Retinal pigment epithelial cell (primary cell): ENCODE measurements around the gene FOCAD.

Experiments
- DNase-seq: peaks from one replicate; pipeline ENCODE4 v3.0.0-alpha.2; 2010; ENCODE audit warnings: low read depth
- H3K4me3 ChIP-seq: 2 replicates; pipeline ENCODE4 v1.5.1; 2011; ENCODE audit warnings: mild to moderate bottlenecking, low read length, control low read depth, moderate library complexity
- TF ChIP-seq, protein P1 (sequence below): conservative IDR thresholded peaks from 2 replicates; pipeline ENCODE4 v1.5.1; 2011; ENCODE audit warnings: low read depth, low read length, control low read depth, inconsistent platforms

The FOCAD gene

DNA sequence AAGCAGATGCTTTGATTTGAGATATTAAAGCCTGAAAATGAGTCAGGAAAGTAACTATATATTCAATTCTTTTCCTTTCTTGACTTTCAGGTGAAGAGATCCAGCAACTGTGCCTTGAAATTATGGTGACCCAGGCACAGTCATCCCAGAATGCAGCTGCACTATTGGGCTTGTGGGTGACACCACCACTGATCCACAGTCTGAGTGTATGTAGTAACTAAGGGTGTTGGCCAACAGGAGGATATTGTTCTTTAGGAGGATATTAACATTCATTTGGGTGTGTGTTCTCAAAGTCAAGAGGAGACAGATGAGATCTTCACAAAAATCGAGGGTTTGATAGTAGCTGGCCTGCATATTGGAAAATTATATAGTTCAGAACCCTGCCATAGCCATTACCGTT lies 294.2 kb downstream of the FOCAD start:
- DNase-seq, result no peak
- H3K4me3 ChIP-seq, result no peak overlapping the region
- TF ChIP-seq, protein P1, sequence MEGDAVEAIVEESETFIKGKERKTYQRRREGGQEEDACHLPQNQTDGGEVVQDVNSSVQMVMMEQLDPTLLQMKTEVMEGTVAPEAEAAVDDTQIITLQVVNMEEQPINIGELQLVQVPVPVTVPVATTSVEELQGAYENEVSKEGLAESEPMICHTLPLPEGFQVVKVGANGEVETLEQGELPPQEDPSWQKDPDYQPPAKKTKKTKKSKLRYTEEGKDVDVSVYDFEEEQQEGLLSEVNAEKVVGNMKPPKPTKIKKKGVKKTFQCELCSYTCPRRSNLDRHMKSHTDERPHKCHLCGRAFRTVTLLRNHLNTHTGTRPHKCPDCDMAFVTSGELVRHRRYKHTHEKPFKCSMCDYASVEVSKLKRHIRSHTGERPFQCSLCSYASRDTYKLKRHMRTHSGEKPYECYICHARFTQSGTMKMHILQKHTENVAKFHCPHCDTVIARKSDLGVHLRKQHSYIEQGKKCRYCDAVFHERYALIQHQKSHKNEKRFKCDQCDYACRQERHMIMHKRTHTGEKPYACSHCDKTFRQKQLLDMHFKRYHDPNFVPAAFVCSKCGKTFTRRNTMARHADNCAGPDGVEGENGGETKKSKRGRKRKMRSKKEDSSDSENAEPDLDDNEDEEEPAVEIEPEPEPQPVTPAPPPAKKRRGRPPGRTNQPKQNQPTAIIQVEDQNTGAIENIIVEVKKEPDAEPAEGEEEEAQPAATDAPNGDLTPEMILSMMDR, result no peak

DNA sequence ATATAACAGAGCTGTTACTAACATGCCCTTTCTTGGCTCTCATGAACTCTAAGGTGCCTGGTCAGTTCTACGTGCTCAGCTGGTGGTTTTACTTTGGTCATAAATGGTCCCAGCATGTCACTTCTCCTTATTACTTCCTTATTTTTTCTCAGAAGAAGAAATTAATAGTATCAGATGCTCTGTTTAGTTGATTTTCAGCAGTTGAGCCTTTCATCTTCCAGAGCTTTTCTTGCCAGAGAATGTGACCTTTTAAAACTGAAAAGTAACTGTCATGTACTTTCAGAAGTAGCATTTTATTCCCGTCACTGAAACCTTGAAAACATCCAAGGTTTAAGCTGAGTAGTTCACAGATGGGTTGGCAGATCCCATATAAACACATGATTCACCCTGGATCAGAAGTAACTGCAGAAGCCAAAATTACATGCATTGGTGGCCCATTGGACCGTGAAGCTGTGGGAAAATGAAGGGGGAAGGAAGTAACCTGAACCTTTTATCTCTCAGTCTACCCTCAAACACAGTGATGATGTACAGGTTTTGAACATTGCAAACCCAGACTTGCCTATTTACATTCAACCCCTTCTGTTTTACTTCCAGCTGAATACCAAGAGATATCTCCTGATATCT lies 296.9 kb downstream of the FOCAD start:
- TF ChIP-seq, protein P1, result no peak
- peak; percentile 40 for DNase-seq
- H3K4me3 ChIP-seq, result no peak overlapping the region

DNA sequence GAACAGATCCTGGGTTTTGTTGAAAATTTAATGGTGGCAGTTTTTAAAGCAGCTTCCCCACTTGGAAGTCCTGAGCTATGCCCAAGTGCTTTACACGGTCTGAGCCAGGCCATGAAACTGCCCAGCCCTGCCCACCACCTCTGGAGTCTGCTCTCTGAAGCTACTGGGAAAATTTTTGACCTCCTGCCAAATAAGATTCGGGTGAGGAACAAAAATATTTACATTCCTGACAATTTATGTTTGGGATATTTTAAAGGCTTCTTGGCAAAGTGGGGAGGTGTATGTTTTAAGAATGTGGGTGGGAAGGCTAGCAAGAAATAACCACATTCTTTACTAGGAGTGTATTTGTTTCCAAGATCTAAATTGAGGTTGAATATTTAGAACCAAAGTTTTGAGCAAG lies 297.4 kb downstream of the FOCAD start:
- peak; percentile 60 for DNase-seq
- TF ChIP-seq, protein P1, result no peak
- no peak overlapping the region for H3K4me3 ChIP-seq

DNA sequence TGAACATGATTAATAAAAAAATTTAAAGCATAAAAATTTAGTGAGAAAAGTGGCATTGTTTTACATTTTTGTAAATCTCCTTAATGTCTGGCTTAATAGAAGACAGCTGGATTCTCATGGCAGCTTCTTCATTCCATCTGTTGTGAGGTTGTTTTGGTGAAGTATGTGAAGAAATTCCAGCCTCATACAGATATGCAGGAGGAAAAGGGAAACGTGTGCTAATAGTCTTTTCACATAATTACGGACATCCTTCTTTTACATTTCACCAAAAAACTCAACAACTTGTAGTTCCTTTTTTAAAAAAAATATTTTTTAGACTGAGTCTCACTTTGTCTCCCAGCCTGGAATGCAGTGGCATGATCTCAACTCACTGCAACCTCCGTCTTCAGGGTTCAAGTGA lies 300.4 kb downstream of the FOCAD start:
- TF ChIP-seq, protein P1, result no peak
- H3K4me3 ChIP-seq, result no peak overlapping the region
- DNase-seq, result no peak

DNA sequence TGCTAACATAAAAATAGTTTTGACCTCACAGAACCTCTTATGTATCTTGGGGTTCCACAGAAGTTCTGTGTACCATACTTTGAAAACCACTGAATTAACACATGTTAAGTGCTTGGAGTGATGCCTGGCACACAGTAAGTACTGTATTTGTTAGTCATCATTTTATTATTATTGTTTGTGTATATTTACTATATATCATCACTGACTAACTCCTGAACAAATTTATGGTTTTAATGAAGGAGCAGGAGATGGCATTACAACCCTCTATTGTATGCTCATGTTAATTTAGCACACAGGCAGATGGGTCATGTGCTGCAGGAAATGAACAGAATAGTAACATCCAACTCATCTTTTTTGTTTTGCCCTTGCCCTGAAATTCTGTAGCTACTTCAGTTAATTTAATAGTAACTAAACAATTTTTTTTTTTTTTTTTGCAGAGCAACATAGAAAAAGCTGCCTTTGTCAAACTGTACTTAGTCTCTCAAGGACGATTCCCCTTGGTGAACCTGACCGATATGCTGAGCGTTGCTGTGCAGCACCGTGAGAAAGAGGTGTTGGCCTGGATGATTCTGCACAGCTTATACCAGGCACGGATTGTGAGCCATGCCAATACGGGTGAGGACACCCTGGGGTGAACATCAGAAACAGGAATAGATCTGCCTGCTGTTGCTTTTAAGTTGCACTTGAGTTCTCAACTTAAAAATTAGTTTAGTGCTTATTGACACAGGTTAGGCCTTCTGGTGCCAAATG lies 302.0 kb downstream of the FOCAD start:
- no peak for DNase-seq
- H3K4me3 ChIP-seq, result no peak overlapping the region
- TF ChIP-seq, protein P1, result no peak

DNA sequence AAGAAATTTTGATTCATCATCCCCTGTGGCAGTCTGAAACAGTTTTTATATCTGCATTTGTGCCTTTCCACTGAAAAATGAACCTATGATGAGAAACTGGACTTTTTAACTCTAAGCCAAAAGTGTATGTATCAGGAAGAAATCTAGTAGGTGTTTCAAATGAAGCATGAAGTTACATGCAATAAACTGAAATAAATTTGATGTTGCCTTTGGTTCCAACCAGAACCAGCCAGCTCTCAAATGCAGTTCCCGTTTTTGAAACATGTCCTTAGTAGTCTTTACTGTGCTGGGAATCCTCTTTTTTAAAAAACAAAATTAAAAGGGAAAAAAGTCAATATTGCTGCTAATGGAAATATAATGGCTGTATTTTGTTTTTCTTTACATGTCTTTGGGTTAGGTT lies 303.5 kb downstream of the FOCAD start:
- TF ChIP-seq, protein P1, result no peak
- no peak for DNase-seq

DNA sequence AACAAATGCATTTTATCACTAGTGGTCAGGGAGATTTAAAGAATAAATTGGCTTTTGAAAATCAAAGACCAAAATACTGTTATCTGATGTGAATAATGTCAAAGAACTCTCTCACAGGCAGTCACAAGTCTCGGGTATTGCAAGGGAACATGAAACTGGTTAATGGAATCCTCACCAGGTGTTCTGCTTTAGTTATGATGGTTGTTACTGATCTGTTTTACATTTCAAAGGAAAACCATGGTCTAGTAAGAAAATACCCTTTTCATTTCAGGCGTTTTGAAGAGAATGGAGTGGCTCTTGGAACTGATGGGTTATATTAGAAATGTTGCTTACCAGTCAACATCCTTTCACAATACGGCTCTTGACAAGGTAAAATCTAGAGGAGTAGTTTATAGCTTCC lies 304.0 kb downstream of the FOCAD start:
- TF ChIP-seq, protein P1, result no peak
- no peak overlapping the region for H3K4me3 ChIP-seq

More for the DNA sequence above, 303.5 kb downstream of the FOCAD start:
- H3K4me3 ChIP-seq, result no peak overlapping the region

More for the DNA sequence above, 304.0 kb downstream of the FOCAD start:
- no peak for DNase-seq
